ENCODE data around the gene ASB15. TPM values are rescaled to one million over a fixed set of nuclear protein-coding genes. Genes with fewer than 3 reads are reported as not detected.

ASB15 gene
- total and polyA plus RNA-seq, 2 donors from 2014 or later = 1.8 TPM; not detected in 1

DNA sequence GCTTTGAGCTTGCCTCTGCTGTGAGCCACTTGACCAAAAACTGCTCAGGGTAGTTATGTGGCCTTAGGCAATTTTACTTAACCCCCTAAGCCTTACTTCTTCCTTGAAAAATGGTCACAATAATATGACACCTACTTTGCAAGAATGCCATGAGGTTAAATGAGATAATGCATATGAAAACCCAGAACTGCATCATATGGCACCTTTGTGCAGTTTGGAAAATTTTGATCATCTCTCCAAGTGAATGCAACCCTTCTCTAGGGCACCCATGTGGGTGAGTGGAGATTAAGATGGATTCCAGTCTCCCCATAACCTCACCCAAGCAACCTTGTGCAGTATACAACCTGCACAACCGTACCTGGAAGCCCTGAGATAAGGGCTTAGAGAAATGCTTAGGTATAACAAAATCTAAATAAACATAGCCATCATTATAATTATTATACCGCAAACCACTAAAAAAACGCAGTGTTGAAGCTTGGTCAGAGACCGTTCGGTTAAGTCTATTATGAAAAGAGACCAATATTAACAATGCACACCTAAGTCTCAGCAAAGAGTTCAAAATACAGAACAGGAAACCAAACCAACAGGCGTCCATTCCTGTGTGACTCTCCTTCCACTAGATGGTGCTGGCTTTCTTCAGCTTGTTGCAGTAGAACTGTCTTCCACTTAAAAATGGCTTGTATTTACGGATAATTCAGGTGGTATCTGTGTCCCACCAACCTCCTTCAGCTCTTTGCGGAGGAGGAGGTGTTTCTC lies 21.0 kb upstream of the ASB15 start:
- Histone ChIP-seq H3K27me3 (ENCODE audit: control insufficient read depth, insufficient read depth, low read length) (no peaks in the 10 kb centered on the region), H3K4me1 (ENCODE audit: control insufficient read depth in 2 of 3, insufficient read depth in 2 of 3, low read depth in 1 of 3, low read length in 3 of 3) (no peaks in the 10 kb centered on the region), H3K4me3 (ENCODE audit: low read length in 3 of 3) (peak overlapping the region in 1 of 3 donors; percentile 24), H3K36me3 (ENCODE audit: control insufficient read depth in 2 of 3, insufficient read depth in 3 of 3, low read length in 3 of 3) (no peaks in the 10 kb centered on the region), H3K9me3 (ENCODE audit: control insufficient read depth in 2 of 3, insufficient read depth in 1 of 3, low read length in 3 of 3) (no peaks in the 10 kb centered on the region), H3K27ac (ENCODE audit: low read depth in 2 of 2, low read length in 2 of 2) (no peak overlapping the region), H3K9ac (ENCODE audit: low read length in 3 of 3) (no peak overlapping the region)
- TF ChIP-seq, protein P1, sequence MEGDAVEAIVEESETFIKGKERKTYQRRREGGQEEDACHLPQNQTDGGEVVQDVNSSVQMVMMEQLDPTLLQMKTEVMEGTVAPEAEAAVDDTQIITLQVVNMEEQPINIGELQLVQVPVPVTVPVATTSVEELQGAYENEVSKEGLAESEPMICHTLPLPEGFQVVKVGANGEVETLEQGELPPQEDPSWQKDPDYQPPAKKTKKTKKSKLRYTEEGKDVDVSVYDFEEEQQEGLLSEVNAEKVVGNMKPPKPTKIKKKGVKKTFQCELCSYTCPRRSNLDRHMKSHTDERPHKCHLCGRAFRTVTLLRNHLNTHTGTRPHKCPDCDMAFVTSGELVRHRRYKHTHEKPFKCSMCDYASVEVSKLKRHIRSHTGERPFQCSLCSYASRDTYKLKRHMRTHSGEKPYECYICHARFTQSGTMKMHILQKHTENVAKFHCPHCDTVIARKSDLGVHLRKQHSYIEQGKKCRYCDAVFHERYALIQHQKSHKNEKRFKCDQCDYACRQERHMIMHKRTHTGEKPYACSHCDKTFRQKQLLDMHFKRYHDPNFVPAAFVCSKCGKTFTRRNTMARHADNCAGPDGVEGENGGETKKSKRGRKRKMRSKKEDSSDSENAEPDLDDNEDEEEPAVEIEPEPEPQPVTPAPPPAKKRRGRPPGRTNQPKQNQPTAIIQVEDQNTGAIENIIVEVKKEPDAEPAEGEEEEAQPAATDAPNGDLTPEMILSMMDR (IDR thresholded peaks at IDR 0.05; ENCODE audit: borderline replicate concordance, extremely low read depth, insufficient read depth) = peak; percentile 65
- no peak for FAIRE-seq
- intact Hi-C loops (cut with DNase I) = no loop called here
- peak in 3 of 5 donors; percentile 27 to 71 (median 64) for DNase-seq

DNA sequence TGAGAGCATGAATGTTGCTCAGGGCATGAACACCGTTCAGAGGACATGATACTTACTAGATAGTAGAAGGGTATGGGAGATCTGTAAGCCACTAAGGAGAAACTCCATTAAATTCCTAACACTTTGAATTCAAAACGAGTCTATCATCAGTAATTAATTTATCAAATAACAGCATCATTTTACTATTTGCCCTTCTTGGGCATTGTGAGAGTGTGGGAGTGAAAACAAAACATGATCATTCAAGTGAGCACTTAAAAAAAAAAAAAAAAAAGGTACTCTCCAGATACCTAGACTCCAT lies 20.5 kb upstream of the ASB15 start:
- no peaks in the 10 kb centered on the region for H3K9me3 ChIP-seq (ENCODE audit: control insufficient read depth in 2 of 3, insufficient read depth in 1 of 3, low read length in 3 of 3)
- no peaks in the 10 kb centered on the region for H3K4me1 ChIP-seq (ENCODE audit: control insufficient read depth in 2 of 3, insufficient read depth in 2 of 3, low read depth in 1 of 3, low read length in 3 of 3)
- no peak overlapping the region for H3K27ac ChIP-seq (ENCODE audit: low read depth in 2 of 2, low read length in 2 of 2)
- H3K36me3 ChIP-seq (ENCODE audit: control insufficient read depth in 2 of 3, insufficient read depth in 3 of 3, low read length in 3 of 3) = no peaks in the 10 kb centered on the region
- DNase-seq (peak in 1 of 5 donors; percentile 3), FAIRE-seq (no peak)
- TF ChIP-seq, protein P1 (IDR thresholded peaks at IDR 0.05; ENCODE audit: borderline replicate concordance, extremely low read depth, insufficient read depth) = no peak
- peak overlapping the region in 1 of 3 donors; percentile 24 for H3K4me3 ChIP-seq (ENCODE audit: low read length in 3 of 3)
- H3K27me3 ChIP-seq (ENCODE audit: control insufficient read depth, insufficient read depth, low read length) = no peaks in the 10 kb centered on the region
- no peak overlapping the region for H3K9ac ChIP-seq (ENCODE audit: low read length in 3 of 3)
- intact Hi-C loops (cut with DNase I) = no loop called here

DNA sequence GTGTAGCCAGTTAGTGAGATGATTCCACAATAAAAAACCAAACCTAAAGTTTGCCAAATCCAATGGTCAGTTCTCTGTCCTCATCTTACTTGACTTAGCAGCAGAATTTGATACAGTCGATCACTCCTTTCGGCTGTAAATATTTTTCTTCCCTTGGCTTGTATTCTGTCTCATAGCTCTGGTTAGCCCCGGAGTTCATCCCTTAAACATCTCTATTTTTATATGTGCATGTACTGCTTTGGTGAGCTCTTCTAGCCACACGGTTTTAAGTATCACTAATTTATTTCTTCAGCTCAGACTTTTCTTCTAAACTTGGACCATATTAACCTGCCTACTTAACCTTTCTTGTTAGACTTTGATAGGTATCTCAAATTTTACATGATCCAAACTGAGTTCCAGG lies 17.8 kb upstream of the ASB15 start:
- Histone ChIP-seq H3K4me1 (ENCODE audit: control insufficient read depth in 2 of 3, insufficient read depth in 2 of 3, low read depth in 1 of 3, low read length in 3 of 3) (no peaks in the 10 kb centered on the region), H3K27me3 (ENCODE audit: control insufficient read depth, insufficient read depth, low read length) (no peaks in the 10 kb centered on the region), H3K9ac (ENCODE audit: low read length in 3 of 3) (no peak overlapping the region), H3K27ac (ENCODE audit: low read depth in 2 of 2, low read length in 2 of 2) (no peak overlapping the region), H3K9me3 (ENCODE audit: control insufficient read depth in 2 of 3, insufficient read depth in 1 of 3, low read length in 3 of 3) (no peaks in the 10 kb centered on the region), H3K36me3 (ENCODE audit: control insufficient read depth in 2 of 3, insufficient read depth in 3 of 3, low read length in 3 of 3) (no peaks in the 10 kb centered on the region), H3K4me3 (ENCODE audit: low read length in 3 of 3) (no peak overlapping the region)
- no peak for DNase-seq
- TF ChIP-seq, protein P1 (IDR thresholded peaks at IDR 0.05; ENCODE audit: borderline replicate concordance, extremely low read depth, insufficient read depth) = no peak
- no peak for FAIRE-seq
- intact Hi-C loops (cut with DNase I) = no loop called here

GRCh38 chr7:123588376-123588775 lies 13.2 kb upstream of the ASB15 start:
- H3K9ac ChIP-seq (ENCODE audit: low read length in 3 of 3) = no peak overlapping the region
- no peaks in the 10 kb centered on the region for H3K36me3 ChIP-seq (ENCODE audit: control insufficient read depth in 2 of 3, insufficient read depth in 3 of 3, low read length in 3 of 3)
- no peaks in the 10 kb centered on the region for H3K4me1 ChIP-seq (ENCODE audit: control insufficient read depth in 2 of 3, insufficient read depth in 2 of 3, low read depth in 1 of 3, low read length in 3 of 3)
- FAIRE-seq (no peak), DNase-seq (no peak)
- TF ChIP-seq, protein P1 (IDR thresholded peaks at IDR 0.05; ENCODE audit: borderline replicate concordance, extremely low read depth, insufficient read depth) = no peak
- H3K4me3 ChIP-seq (ENCODE audit: low read length in 3 of 3) = no peak overlapping the region
- intact Hi-C loops (cut with DNase I) = no loop called here
- no peaks in the 10 kb centered on the region for H3K27me3 ChIP-seq (ENCODE audit: control insufficient read depth, insufficient read depth, low read length)
- no peak overlapping the region for H3K27ac ChIP-seq (ENCODE audit: low read depth in 2 of 2, low read length in 2 of 2)
- H3K9me3 ChIP-seq (ENCODE audit: control insufficient read depth in 2 of 3, insufficient read depth in 1 of 3, low read length in 3 of 3) = no peaks in the 10 kb centered on the region

Data from kidney (tissue), 14 donors.